Astrocyte of the cerebellum (primary cell): ENCODE measurements around the gene NOP53.
"Not testable (repeated sequence)": the region's sequence is repeated elsewhere in the genome, so short reads cannot be mapped to it uniquely, and the experiment has no call there.

ENCODE experiments used
- DNase-seq: peaks from one replicate; pipeline ENCODE4 v3.0.0-alpha.2; 2011; ENCODE audit warnings: low read depth
- H3K4me3 ChIP-seq: 2 replicates; pipeline ENCODE4 v1.5.1; 2011; ENCODE audit warnings: mild to moderate bottlenecking, low read depth, low read length, moderate library complexity
- CTCF ChIP-seq: IDR thresholded peaks from 2 replicates; pipeline ENCODE4 v1.5.1; 2012; ENCODE audit warnings: low read length, low read depth, moderate library complexity, mild to moderate bottlenecking; ENCODE audit errors: missing control alignments
- in situ Hi-C: cut with HindIII; loops from 2 replicates; pipeline ENCODE4 v1.10.0; 2017; ENCODE audit warnings: low sequenced_read_pairs

NOP53 gene

GRCh38 chr19:47766670-47767069 is 21.3 kb downstream of the NOP53 start:
- DNase-seq: no peak
- H3K4me3 ChIP-seq: no peak overlapping the region
- TF ChIP-seq CTCF: no peak
- in situ Hi-C loops: no loop called here

GRCh38 chr19:47767349-47767748 is 22.0 kb downstream of the NOP53 start:
- no peak for TF ChIP-seq CTCF
- in situ Hi-C loops: no loop called here
- H3K4me3 ChIP-seq: no peak overlapping the region
- DNase-seq: no peak

GRCh38 chr19:47768604-47769003 is 23.3 kb downstream of the NOP53 start:
- in situ Hi-C loops: no loop called here
- TF ChIP-seq CTCF: no peak

GRCh38 chr19:47769534-47769933 is 24.2 kb downstream of the NOP53 start:
- TF ChIP-seq CTCF: no peak
- in situ Hi-C loops: no loop called here
- H3K4me3 ChIP-seq: no peak overlapping the region

More at GRCh38 chr19:47768604-47769003, 23.3 kb downstream of the NOP53 start:
- no peak overlapping the region for H3K4me3 ChIP-seq
- DNase-seq: no peak

GRCh38 chr19:47771291-47771690 is 25.9 kb downstream of the NOP53 start:
- H3K4me3 ChIP-seq, DNase-seq, in situ Hi-C loops: not testable (repeated sequence)

More at GRCh38 chr19:47769534-47769933, 24.2 kb downstream of the NOP53 start:
- DNase-seq: no peak

GRCh38 chr19:47776568-47776967 is 31.2 kb downstream of the NOP53 start:
- in situ Hi-C loops: no loop called here
- no peak overlapping the region for H3K4me3 ChIP-seq
- DNase-seq: no peak
- TF ChIP-seq CTCF: no peak

GRCh38 chr19:47777245-47778048 is 32.1 kb downstream of the NOP53 start:
- DNase-seq, in situ Hi-C loops: not testable (repeated sequence)
- H3K4me3 ChIP-seq: peak overlapping the region; percentile 93
